Measurements from ENCODE around the gene ARID4B. TPM values are rescaled to one million over a fixed set of nuclear protein-coding genes. Genes with fewer than 3 reads are reported as not detected.
"Not testable (repeated sequence)": the region's sequence is repeated elsewhere in the genome, so short reads cannot be mapped to it uniquely, and the experiment has no call there.

The ARID4B gene
- total RNA-seq, 4 donors from 2014 or later = 11.5 to 18.8 (median 16.5) TPM

- Histone ChIP-seq H3K4me1 (peaks cover 13 to 37% of the 10 kb centered on the region in 2 donors), H3K27me3 (no peaks in the 10 kb centered on the region), H3K27ac (no peak overlapping the region), H3K9me3 (no peaks in the 10 kb centered on the region), H3K4me3 (no peak overlapping the region), H3K36me3 (no peaks in the 10 kb centered on the region)
- ATAC-seq = no peak
- intact Hi-C loops (cut with DNase I; ENCODE audit: low total_unique reads) = no loop called here
- DNase-seq = no peak
- in situ Hi-C loops (cut with MboI; ENCODE audit: low sequenced_read_pairs in 4 of 4) = no loop called here
- TF ChIP-seq POLR2A (IDR thresholded peaks at IDR 0.05) (no peak), CTCF (IDR thresholded peaks at IDR 0.05 in 4 of 5, conservative IDR thresholded peaks at IDR 0.05 in 1 of 5) (no peak)
Observed at GRCh38 chr1:235275223-235275622, 52.8 kb downstream of the ARID4B start.

- H3K4me1 ChIP-seq = peaks cover 13 to 26% of the 10 kb centered on the region in 2 donors
- no peaks in the 10 kb centered on the region for H3K9me3 ChIP-seq
- intact Hi-C loops (cut with DNase I; ENCODE audit: low total_unique reads) = no loop called here
- no peak overlapping the region for H3K27ac ChIP-seq
- ATAC-seq (no peak), DNase-seq (no peak)
- TF ChIP-seq CTCF (IDR thresholded peaks at IDR 0.05 in 4 of 5, conservative IDR thresholded peaks at IDR 0.05 in 1 of 5) = no peak
- no peak for TF ChIP-seq POLR2A (IDR thresholded peaks at IDR 0.05)
- no peaks in the 10 kb centered on the region for H3K27me3 ChIP-seq
- no peaks in the 10 kb centered on the region for H3K36me3 ChIP-seq
- no peak overlapping the region for H3K4me3 ChIP-seq
- in situ Hi-C loops (cut with MboI; ENCODE audit: low sequenced_read_pairs in 4 of 4) = no loop called here
Observed at GRCh38 chr1:235272851-235273250, 55.1 kb downstream of the ARID4B start.

- ATAC-seq = no peak
- intact Hi-C loops (cut with DNase I; ENCODE audit: low total_unique reads) = no loop called here
- H3K27ac ChIP-seq = no peak overlapping the region
Observed at GRCh38 chr1:235270625-235271024, 57.4 kb downstream of the ARID4B start.

GRCh38 chr1:235269990-235270389, 58.0 kb downstream of the ARID4B start:
- H3K4me3 ChIP-seq; intact Hi-C loops (cut with DNase I; ENCODE audit: low total_unique reads); H3K9me3 ChIP-seq; ATAC-seq; DNase-seq; H3K27ac ChIP-seq; H3K36me3 ChIP-seq; H3K27me3 ChIP-seq: not testable (repeated sequence)
- in situ Hi-C loops (cut with MboI; ENCODE audit: low sequenced_read_pairs in 4 of 4) = loop anchor here in 1 of 4 donors (10.0 kb wide), 1 partner anchor 145 kb away; no protein-coding TSS in a partner anchor
- peaks cover 7 to 24% of the 10 kb centered on the region in 2 donors for H3K4me1 ChIP-seq

More at GRCh38 chr1:235270625-235271024, 57.4 kb downstream of the ARID4B start:
- in situ Hi-C loops (cut with MboI; ENCODE audit: low sequenced_read_pairs in 4 of 4) = no loop called here
- H3K9me3 ChIP-seq = no peaks in the 10 kb centered on the region
- peaks cover 13 to 31% of the 10 kb centered on the region in 2 donors for H3K4me1 ChIP-seq
- no peak for DNase-seq
- no peak overlapping the region for H3K4me3 ChIP-seq
- TF ChIP-seq CTCF (IDR thresholded peaks at IDR 0.05 in 4 of 5, conservative IDR thresholded peaks at IDR 0.05 in 1 of 5) (no peak), POLR2A (IDR thresholded peaks at IDR 0.05) (no peak)
- H3K36me3 ChIP-seq = no peaks in the 10 kb centered on the region
- no peaks in the 10 kb centered on the region for H3K27me3 ChIP-seq

GRCh38 chr1:235268379-235269125, 59.4 kb downstream of the ARID4B start:
- H3K4me1 ChIP-seq = peaks cover 13 to 32% of the 10 kb centered on the region in 2 donors
- no peak overlapping the region for H3K27ac ChIP-seq
- H3K4me3 ChIP-seq = no peak overlapping the region
- H3K9me3 ChIP-seq = no peaks in the 10 kb centered on the region
- TF ChIP-seq CTCF (IDR thresholded peaks at IDR 0.05 in 4 of 5, conservative IDR thresholded peaks at IDR 0.05 in 1 of 5) (no peak), POLR2A (IDR thresholded peaks at IDR 0.05) (no peak)
- ATAC-seq (no peak), DNase-seq (no peak)
- H3K27me3 ChIP-seq = no peaks in the 10 kb centered on the region
- intact Hi-C loops (cut with DNase I; ENCODE audit: low total_unique reads) (no loop called here), in situ Hi-C loops (cut with MboI; ENCODE audit: low sequenced_read_pairs in 4 of 4) (loop anchor here in 1 of 4 donors (10.0 kb wide), 1 partner anchor 146 kb away; no protein-coding TSS in a partner anchor)
- H3K36me3 ChIP-seq = no peaks in the 10 kb centered on the region
